Lower leg skin (tissue), 4 donors: ENCODE data around the gene CRB2. TPM values are rescaled to one million over a fixed set of nuclear protein-coding genes. Genes with fewer than 3 reads are reported as not detected.

Experiments
- DNase-seq, 2 donors: peaks; one replicate each; pipeline ENCODE4 v3.0.0-alpha.2; 2019; ENCODE audit warnings: low spot score in 2 of 2
- H3K4me3 ChIP-seq: fragments of 200-600 bp; sonication (generic); 2 replicates; pipeline ENCODE4 v1.5.1; 2017; ENCODE audit warnings: mild to moderate bottlenecking, low read depth; ENCODE audit not compliant: poor library complexity, severe bottlenecking
- POLR2A ChIP-seq, 2 donors: fragments of 450-650 bp; IDR thresholded peaks; one replicate each; pipeline ENCODE4 v1.6.1; 2016 to 2017; ENCODE audit warnings: antibody characterized with exemption in 2 of 2, mild to moderate bottlenecking in 1 of 2, moderate library complexity in 1 of 2
- WGBS, 2 donors: methylation state at CpG; one replicate each; pipeline ENCODE4 v1.1.5; 2018; 5-methylcytosine and 5-hydroxymethylcytosine counted together
- intact Hi-C: fragments of 100-400 bp; cut with DNase I; formaldehyde crosslinking; loops from one replicate; pipeline ENCODE4 v1.15.0; 2023; ENCODE audit warnings: low total_unique reads
- total RNA-seq, 4 donors: library from RNA; depleted of rRNA; stranded (reverse); fragments of >200 nt; gene quantifications; one replicate each; pipeline ENCODE4 v1.1.0, GENCODE V29; 2016
- TF ChIP-seq, protein P1 (sequence below), 3 donors: fragments of 450-650 bp; IDR thresholded peaks; one replicate each; pipeline ENCODE4 v1.5.1; 2016; ENCODE audit warnings: antibody characterized with exemption in 3 of 3, mild to moderate bottlenecking in 3 of 3, moderate library complexity in 2 of 3

The CRB2 gene
- total RNA-seq, 4 donors from 2014 or later: not detected

DNA sequence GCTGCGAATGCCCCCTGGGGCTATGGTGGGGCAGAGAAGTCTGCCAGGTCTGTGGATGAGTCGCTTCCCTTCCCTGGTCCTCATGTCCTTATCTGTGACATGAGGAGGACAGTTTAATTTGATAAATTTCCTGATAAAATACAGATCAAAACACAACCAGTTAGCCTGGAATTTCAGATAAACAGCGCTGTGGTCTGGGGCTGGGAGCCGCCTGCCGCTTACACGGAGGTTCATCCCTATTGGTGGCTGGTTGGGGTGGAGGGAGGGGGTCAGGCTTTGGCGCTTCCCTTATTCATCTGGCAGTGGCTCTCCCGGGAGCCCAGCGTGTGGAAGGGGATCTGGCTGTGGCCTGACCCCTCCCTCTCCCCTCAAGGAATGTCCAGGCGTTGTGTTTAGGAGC is 17.9 kb downstream of the CRB2 start:
- no peak for DNase-seq
- no peak overlapping the region for H3K4me3 ChIP-seq
- intact Hi-C loops: no loop called here
- 14 to 32% methylated on average over 9 to 10 of the region's 10 CpGs for WGBS, 2 donors
- no peak for TF ChIP-seq POLR2A (IDR thresholded peaks at IDR 0.05)
- TF ChIP-seq, protein P1, sequence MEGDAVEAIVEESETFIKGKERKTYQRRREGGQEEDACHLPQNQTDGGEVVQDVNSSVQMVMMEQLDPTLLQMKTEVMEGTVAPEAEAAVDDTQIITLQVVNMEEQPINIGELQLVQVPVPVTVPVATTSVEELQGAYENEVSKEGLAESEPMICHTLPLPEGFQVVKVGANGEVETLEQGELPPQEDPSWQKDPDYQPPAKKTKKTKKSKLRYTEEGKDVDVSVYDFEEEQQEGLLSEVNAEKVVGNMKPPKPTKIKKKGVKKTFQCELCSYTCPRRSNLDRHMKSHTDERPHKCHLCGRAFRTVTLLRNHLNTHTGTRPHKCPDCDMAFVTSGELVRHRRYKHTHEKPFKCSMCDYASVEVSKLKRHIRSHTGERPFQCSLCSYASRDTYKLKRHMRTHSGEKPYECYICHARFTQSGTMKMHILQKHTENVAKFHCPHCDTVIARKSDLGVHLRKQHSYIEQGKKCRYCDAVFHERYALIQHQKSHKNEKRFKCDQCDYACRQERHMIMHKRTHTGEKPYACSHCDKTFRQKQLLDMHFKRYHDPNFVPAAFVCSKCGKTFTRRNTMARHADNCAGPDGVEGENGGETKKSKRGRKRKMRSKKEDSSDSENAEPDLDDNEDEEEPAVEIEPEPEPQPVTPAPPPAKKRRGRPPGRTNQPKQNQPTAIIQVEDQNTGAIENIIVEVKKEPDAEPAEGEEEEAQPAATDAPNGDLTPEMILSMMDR (IDR thresholded peaks at IDR 0.05): no peak

GRCh38 chr9:123375469-123376132 is 19.6 kb downstream of the CRB2 start:
- H3K4me3 ChIP-seq: no peak overlapping the region

GRCh38 chr9:123376218-123377071 is 20.4 kb downstream of the CRB2 start:
- no peak for TF ChIP-seq POLR2A (IDR thresholded peaks at IDR 0.05)
- TF ChIP-seq, protein P1 (IDR thresholded peaks at IDR 0.05): no peak
- no peak for DNase-seq
- intact Hi-C loops: no loop called here
- 66 to 83% methylated on average over 15 to 23 of the region's 24 CpGs for WGBS, 2 donors
- H3K4me3 ChIP-seq: no peak overlapping the region

More at GRCh38 chr9:123375469-123376132, 19.6 kb downstream of the CRB2 start:
- DNase-seq: no peak
- 8 to 24% methylated on average over 13 of the region's 14 CpGs for WGBS, 2 donors
- TF ChIP-seq, protein P1 (IDR thresholded peaks at IDR 0.05): no peak
- no peak for TF ChIP-seq POLR2A (IDR thresholded peaks at IDR 0.05)
- intact Hi-C loops: no loop called here

DNA sequence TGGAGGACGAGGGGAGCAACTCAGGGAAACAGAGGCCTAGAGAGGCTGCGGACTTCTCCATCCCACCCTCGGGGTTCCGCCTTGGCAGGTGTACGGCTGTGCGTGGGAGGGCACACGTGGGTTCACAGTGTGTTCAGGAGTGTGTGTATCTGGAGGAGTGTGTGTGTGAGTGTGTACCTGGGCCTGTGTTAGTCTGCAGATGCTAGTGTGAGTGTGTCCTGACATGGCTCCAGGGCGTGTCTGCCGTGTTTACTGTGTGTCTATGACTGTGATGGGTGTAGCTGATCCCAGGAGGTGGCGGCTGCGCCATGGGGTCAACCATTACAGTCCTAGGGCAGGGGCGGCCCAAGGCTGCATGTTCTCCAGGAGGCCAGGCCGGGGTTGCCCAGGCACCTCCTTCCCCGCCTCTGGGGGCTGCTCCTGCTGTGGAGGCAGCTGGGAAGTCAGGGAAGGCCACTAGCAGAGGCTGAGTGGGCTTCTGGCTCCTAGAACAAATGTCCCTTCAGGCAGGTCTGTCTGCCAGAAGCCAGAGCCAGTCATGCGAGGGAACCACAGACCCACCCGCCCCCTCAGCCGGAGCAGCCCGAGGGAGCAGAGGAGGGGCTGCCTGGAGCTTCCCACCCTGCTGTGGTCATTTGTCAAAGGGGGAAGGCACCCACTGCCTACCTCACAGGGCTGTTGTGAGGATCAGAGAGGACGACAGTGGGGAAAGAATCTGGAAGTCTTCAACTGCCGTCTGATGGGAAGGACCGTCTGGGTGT is 21.4 kb downstream of the CRB2 start:
- H3K4me3 ChIP-seq: no peak overlapping the region
- DNase-seq: no peak
- WGBS, 2 donors: 60 to 66% methylated on average over 19 to 21 of the region's 21 CpGs
- TF ChIP-seq POLR2A (IDR thresholded peaks at IDR 0.05): no peak
- TF ChIP-seq, protein P1 (IDR thresholded peaks at IDR 0.05): no peak
- intact Hi-C loops: no loop called here

- DNase-seq: no peak
- H3K4me3 ChIP-seq: no peak overlapping the region
- intact Hi-C loops: no loop called here
- 63 to 65% methylated on average over 9 to 10 of the region's 10 CpGs for WGBS, 2 donors
- TF ChIP-seq, protein P1 (IDR thresholded peaks at IDR 0.05): no peak
- no peak for TF ChIP-seq POLR2A (IDR thresholded peaks at IDR 0.05)
Observed at GRCh38 chr9:123378025-123378424, 22.0 kb downstream of the CRB2 start.
